SJCRH30 (cell line): ENCODE results near the gene CBX7. TPM values are rescaled to one million over a fixed set of nuclear protein-coding genes. Genes with fewer than 3 reads are reported as not detected.

Source experiments
- DNase-seq, 2 experiments: peaks; one replicate each; pipeline ENCODE4 v3.0.0-alpha.2; 2015 to 2020
- H3K27ac ChIP-seq: fragments of 250-450 bp; sonication (Bioruptor Pico); 2 replicates; pipeline ENCODE4 v1.5.1; 2020; ENCODE audit warnings: mild to moderate bottlenecking, moderate library complexity
- H3K27me3 ChIP-seq: fragments of 250-450 bp; sonication (Bioruptor Pico); 2 replicates; pipeline ENCODE4 v1.5.1; 2020; ENCODE audit warnings: mild to moderate bottlenecking, moderate library complexity
- H3K36me3 ChIP-seq: fragments of 250-450 bp; sonication (Bioruptor Pico); 2 replicates; pipeline ENCODE4 v1.5.1; 2020; ENCODE audit warnings: mild to moderate bottlenecking, moderate library complexity
- H3K4me1 ChIP-seq: fragments of 250-450 bp; sonication (Bioruptor Pico); 2 replicates; pipeline ENCODE4 v1.5.1; 2020; ENCODE audit warnings: mild to moderate bottlenecking, moderate library complexity
- H3K4me3 ChIP-seq: fragments of 250-450 bp; sonication (Bioruptor Pico); 2 replicates; pipeline ENCODE4 v1.5.1; 2020; ENCODE audit warnings: mild to moderate bottlenecking, moderate library complexity
- H3K9me3 ChIP-seq: fragments of 250-450 bp; sonication (Bioruptor Pico); replicated peaks from 2 replicates; pipeline ENCODE4 v1.5.1; 2020; ENCODE audit warnings: mild to moderate bottlenecking, moderate library complexity
- total RNA-seq: library from RNA; depleted of rRNA; stranded (reverse); fragments of >200 nt; shearing (Covaris generic); gene quantifications from 2 replicates; pipeline ENCODE4 v1.2.3, GENCODE V29; 2014

CBX7 gene
- total RNA-seq, 1 experiment from 2014 or later = 0.65 TPM

- Histone ChIP-seq H3K27ac (no peak overlapping the region), H3K27me3 (peaks cover 4% of the 10 kb centered on the region; the same call in 1 of the 2 replicates), H3K4me1 (no peaks in the 10 kb centered on the region), H3K36me3 (no peaks in the 10 kb centered on the region), H3K4me3 (no peak overlapping the region), H3K9me3 (no peaks in the 10 kb centered on the region)
- no peak for DNase-seq
Measured at GRCh38 chr22:39106326-39106725, 46.2 kb downstream of the CBX7 start.

DNA sequence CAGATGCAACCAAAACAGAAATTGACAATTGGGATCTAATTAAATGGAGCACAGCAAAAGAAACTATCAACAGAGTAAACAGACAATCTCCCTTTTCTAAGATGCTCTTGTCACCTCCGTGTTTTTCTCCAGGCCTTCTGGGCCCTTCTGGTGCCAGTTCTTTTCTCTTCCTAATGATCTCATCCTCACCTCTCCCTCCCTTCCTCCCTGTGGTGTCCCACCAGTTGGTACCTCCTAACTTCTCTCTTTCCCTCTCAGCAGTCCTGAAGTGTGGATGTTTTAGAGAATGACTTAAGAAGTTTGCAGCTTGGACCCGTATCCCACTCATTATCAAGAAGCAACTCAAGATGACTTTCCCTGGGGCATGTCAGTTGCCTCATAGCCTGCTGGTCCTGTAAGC lies 49.0 kb downstream of the CBX7 start:
- Histone ChIP-seq H3K4me1 (no peaks in the 10 kb centered on the region), H3K27ac (no peak overlapping the region), H3K36me3 (no peaks in the 10 kb centered on the region), H3K9me3 (no peaks in the 10 kb centered on the region), H3K27me3 (peaks cover 4% of the 10 kb centered on the region; the same call in 1 of the 2 replicates), H3K4me3 (no peak overlapping the region)
- DNase-seq = no peak

DNA sequence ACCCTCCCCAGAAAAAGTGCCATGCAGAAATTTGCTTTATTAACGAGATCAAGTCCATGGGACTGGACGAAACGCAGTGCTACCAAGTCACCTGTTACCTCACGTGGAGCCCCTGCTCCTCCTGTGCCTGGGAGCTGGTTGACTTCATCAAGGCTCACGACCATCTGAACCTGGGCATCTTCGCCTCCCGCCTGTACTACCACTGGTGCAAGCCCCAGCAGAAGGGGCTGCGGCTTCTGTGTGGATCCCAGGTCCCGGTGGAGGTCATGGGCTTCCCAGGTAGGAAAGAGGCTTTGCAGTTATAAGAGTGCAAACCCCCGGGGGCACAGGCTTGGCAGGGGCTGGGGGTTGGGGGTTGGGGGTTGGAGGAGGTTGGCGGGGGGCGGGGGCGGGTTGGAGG lies 51.3 kb downstream of the CBX7 start:
- Histone ChIP-seq H3K27ac (no peak overlapping the region), H3K4me1 (no peaks in the 10 kb centered on the region), H3K4me3 (no peak overlapping the region), H3K36me3 (no peaks in the 10 kb centered on the region), H3K27me3 (0 out of 2 replicates have a peak, but pooled peaks cover 4% of the 10 kb centered on the region), H3K9me3 (no peaks in the 10 kb centered on the region)
- no peak for DNase-seq

DNA sequence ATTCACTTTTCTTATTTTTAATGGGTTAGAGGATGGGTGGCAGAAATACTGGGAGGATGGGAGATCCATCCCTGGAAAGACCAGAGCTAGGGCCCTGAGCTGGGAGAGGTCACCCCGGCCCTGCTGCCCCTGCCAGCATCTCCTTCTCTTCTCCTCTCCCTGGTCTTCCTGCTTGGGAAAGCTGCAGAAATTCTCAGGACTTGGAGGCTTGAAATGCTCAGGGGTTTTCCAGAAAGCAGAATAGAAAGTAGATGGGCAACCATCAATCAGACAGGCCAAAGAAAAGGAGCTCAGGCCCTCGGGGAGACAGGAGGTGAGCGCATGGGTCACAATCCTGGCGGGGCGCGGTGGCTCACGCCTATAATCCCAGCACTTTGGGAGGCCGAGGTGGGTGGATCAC lies 53.9 kb downstream of the CBX7 start:
- Histone ChIP-seq H3K9me3 (no peaks in the 10 kb centered on the region), H3K4me1 (no peaks in the 10 kb centered on the region), H3K27ac (no peak overlapping the region), H3K27me3 (no peaks in the 10 kb centered on the region), H3K36me3 (no peaks in the 10 kb centered on the region), H3K4me3 (no peak overlapping the region)
- no peak for DNase-seq

DNA sequence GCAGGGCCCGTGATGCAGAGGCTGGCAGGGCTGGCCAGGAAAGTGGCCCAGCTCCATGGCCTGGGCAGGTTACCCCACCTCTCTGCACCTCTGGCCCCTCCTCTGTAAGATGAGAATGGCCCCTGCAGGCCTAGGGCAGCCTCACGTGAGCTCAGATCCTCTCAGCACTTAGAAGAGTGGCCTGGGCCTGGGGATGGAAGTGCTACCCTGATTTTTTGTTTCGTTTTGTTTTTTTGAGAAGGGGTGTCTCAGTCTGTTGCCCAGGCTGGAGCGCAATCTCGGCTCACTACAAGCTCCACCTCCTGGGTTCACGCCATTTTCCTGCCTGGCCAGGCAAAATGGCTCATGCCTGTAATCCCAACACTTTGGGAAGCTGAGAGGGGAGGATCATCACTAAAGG lies 54.5 kb downstream of the CBX7 start:
- Histone ChIP-seq H3K27me3 (no peaks in the 10 kb centered on the region), H3K36me3 (no peaks in the 10 kb centered on the region), H3K4me3 (no peak overlapping the region), H3K9me3 (no peaks in the 10 kb centered on the region), H3K4me1 (no peaks in the 10 kb centered on the region), H3K27ac (no peak overlapping the region)
- DNase-seq = no peak

GRCh38 chr22:39097098-39098020 lies 55.1 kb downstream of the CBX7 start, which contains the start of gene APOBEC3H:
Gene APOBEC3H (plus strand): TSS chr22:39097244. CDS start chr22:39100279, 3,035 bp downstream.
- H3K4me1 ChIP-seq = no peaks in the 10 kb centered on the region
- no peak within 1 kb of the TSS for H3K27ac ChIP-seq
- H3K4me3 ChIP-seq = no peak within 1 kb of the TSS
- peak in 1 of 2 experiments; percentile 13 for DNase-seq
- no peaks in the 10 kb centered on the region for H3K9me3 ChIP-seq
- no peaks in the 10 kb centered on the region for H3K36me3 ChIP-seq
- H3K27me3 ChIP-seq = no peaks in the 10 kb centered on the region

DNA sequence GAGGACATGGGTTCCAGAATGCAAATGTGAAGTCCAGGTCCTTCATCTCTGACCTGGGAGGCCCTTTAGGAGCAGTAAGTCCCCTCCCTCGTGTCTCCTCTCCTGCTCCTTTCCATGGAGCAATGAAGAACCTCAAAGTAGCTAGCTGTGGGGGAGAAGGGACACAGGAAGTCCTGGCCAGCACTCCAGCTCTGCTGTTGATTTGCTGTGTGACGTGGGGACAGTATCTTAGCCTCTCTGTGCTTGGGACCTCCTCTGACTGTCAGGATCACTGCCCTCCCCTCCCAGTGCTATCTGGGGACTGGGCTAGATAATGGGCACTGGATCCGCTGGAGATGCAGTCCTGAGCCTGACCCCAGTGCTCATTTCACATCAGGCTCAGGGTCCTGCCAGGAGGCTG lies 56.5 kb downstream of the CBX7 start:
- no peak for DNase-seq
- Histone ChIP-seq H3K4me1 (no peaks in the 10 kb centered on the region), H3K4me3 (no peak overlapping the region), H3K9me3 (no peaks in the 10 kb centered on the region), H3K27me3 (no peaks in the 10 kb centered on the region), H3K27ac (no peak overlapping the region), H3K36me3 (no peaks in the 10 kb centered on the region)

DNA sequence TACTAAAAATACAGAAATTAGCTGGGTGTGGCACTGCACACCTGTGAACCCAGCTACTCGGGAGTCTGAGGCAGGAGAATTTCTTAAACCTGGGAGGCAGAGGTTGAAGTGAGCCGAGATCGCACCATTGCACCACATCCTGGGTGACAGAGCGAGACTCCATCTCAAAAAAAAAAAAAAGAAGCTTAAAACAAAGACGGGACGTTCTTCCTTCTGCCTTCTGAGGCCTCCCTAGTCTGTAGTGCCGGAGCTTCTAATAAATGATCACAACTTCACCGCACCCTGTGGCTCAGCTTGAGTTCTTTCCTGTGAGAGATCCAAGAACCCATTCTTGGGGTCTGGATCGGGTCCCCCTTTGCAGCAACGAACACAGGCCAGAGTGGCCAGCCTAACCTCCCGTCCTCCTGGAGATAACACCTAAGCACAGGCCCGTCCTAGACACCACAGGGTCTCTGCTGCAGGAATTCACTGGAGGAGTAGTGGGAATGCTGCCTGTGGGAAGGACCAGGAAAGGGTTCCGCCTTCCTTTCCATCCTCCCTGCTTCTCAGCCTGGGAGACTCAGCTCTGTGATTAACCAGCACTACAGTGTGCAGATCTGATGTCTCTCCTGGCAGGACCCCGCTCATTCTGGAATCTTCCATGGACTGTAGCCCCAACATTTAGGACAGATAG lies 57.6 kb downstream of the CBX7 start:
- H3K9me3 ChIP-seq = no peaks in the 10 kb centered on the region
- H3K27me3 ChIP-seq = no peaks in the 10 kb centered on the region
- H3K4me3 ChIP-seq = no peak overlapping the region
- H3K27ac ChIP-seq = no peak overlapping the region
- no peaks in the 10 kb centered on the region for H3K36me3 ChIP-seq
- H3K4me1 ChIP-seq = no peaks in the 10 kb centered on the region
- no peak for DNase-seq

- Histone ChIP-seq H3K27me3 (no peaks in the 10 kb centered on the region; the same call in 1 of the 2 replicates), H3K27ac (no peak overlapping the region), H3K36me3 (no peaks in the 10 kb centered on the region), H3K4me1 (no peaks in the 10 kb centered on the region), H3K4me3 (no peak overlapping the region), H3K9me3 (no peaks in the 10 kb centered on the region)
- DNase-seq = no peak
Measured at GRCh38 chr22:39092111-39092862, 60.2 kb downstream of the CBX7 start.

- H3K9me3 ChIP-seq = no peaks in the 10 kb centered on the region
- H3K27ac ChIP-seq = no peak overlapping the region
- no peak overlapping the region for H3K4me3 ChIP-seq
- H3K36me3 ChIP-seq = no peaks in the 10 kb centered on the region
- no peak for DNase-seq
- H3K4me1 ChIP-seq = no peaks in the 10 kb centered on the region
- peaks cover 1% of the 10 kb centered on the region; the same call in 1 of the 2 replicates for H3K27me3 ChIP-seq
Measured at GRCh38 chr22:39091126-39092081, 61.1 kb downstream of the CBX7 start.

- no peak for DNase-seq
- H3K27me3 ChIP-seq = peaks cover 7% of the 10 kb centered on the region; the same call in 1 of the 2 replicates
- H3K27ac ChIP-seq = no peak overlapping the region
- no peaks in the 10 kb centered on the region for H3K4me1 ChIP-seq
- no peak overlapping the region for H3K4me3 ChIP-seq
- H3K36me3 ChIP-seq = no peaks in the 10 kb centered on the region
- no peaks in the 10 kb centered on the region for H3K9me3 ChIP-seq
Measured at GRCh38 chr22:39090426-39091064, 61.9 kb downstream of the CBX7 start.

DNA sequence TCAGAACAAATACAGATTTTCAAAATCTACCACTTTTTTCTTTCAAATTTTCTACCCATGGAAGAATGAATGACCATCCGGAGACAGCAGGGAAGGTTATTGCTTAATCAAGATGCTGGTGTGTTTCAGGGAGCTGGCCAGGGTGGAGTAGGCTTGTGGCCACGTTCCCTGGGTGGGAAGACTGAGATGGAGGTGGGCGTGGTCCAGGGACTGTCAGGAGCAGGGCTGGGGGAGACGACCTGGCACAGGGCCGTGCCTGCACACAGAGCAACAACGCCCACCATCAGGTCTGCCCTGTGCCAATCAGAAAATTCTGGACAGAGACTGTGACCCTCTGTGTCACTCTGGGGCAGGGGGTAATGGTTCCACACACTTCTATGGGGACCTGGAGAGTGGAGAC lies 62.6 kb downstream of the CBX7 start:
- Histone ChIP-seq H3K4me1 (no peaks in the 10 kb centered on the region), H3K9me3 (no peaks in the 10 kb centered on the region), H3K27me3 (peaks cover 10% of the 10 kb centered on the region), H3K36me3 (no peaks in the 10 kb centered on the region), H3K4me3 (no peak overlapping the region), H3K27ac (no peak overlapping the region)
- no peak for DNase-seq

DNA sequence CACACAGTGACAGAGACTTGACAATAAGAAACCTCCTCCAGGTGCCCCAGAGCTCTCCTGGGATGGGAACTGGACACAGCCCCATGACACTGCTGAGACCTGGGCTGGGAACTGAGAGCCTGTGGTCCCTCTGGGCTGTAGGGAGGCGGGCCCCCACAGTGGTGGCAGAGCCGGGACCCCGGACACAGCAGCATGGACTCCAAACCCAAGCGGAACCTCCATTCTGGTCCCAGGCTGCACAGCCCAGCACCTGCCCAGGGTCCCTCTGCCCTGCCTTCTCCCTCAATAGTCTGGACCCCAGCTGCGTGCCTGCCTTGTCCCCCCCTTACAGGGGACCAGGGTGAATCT lies 63.8 kb downstream of the CBX7 start:
- no peaks in the 10 kb centered on the region for H3K4me1 ChIP-seq
- DNase-seq = no peak
- H3K27ac ChIP-seq = no peak overlapping the region
- no peaks in the 10 kb centered on the region for H3K36me3 ChIP-seq
- H3K27me3 ChIP-seq = peaks cover 12% of the 10 kb centered on the region
- H3K4me3 ChIP-seq = no peak overlapping the region
- no peaks in the 10 kb centered on the region for H3K9me3 ChIP-seq
